GM13977 (cell line): ENCODE measurements around the gene HLX.

Source experiments
- DNase-seq: peaks from one replicate; pipeline ENCODE4 v3.0.0; 2012; ENCODE audit warnings: low spot score
- in situ Hi-C: fragments of 300-500 bp; cut with MboI; formaldehyde crosslinking; loops from one replicate; pipeline ENCODE4 v1.12.0; 2022; ENCODE audit warnings: low sequenced_read_pairs, low pct_unique_long_range_greater_than_20kb, mixed read lengths, inconsistent platforms; ENCODE audit not compliant: unreplicated experiment
- TF ChIP-seq, protein P1 (sequence below): IDR thresholded peaks from 2 replicates; pipeline ENCODE4 v1.5.1; 2012; ENCODE audit warnings: mild to moderate bottlenecking, control low read depth; ENCODE audit not compliant: insufficient read depth; ENCODE audit errors: extremely low read depth, missing control alignments

Gene HLX

DNA sequence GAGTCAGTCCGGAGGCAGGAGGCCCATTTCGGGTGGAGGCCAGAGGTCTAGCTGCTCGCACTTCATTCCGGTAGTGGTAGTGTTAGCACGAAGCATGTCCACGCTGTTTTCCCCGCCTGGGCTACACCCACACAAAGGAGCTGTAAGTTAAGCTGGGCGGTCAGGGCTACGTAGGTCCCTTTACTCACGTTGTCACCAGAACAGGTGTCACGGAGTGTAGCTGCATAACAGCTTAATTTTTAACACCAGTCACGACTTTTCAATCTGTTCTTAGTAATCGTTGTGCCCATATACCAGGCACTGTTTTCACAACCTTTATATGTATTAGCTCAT is 15.6 kb downstream of the HLX start:
- peak; percentile 12 for DNase-seq
- TF ChIP-seq, protein P1, sequence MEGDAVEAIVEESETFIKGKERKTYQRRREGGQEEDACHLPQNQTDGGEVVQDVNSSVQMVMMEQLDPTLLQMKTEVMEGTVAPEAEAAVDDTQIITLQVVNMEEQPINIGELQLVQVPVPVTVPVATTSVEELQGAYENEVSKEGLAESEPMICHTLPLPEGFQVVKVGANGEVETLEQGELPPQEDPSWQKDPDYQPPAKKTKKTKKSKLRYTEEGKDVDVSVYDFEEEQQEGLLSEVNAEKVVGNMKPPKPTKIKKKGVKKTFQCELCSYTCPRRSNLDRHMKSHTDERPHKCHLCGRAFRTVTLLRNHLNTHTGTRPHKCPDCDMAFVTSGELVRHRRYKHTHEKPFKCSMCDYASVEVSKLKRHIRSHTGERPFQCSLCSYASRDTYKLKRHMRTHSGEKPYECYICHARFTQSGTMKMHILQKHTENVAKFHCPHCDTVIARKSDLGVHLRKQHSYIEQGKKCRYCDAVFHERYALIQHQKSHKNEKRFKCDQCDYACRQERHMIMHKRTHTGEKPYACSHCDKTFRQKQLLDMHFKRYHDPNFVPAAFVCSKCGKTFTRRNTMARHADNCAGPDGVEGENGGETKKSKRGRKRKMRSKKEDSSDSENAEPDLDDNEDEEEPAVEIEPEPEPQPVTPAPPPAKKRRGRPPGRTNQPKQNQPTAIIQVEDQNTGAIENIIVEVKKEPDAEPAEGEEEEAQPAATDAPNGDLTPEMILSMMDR, result no peak
- in situ Hi-C loops, result no loop called here

DNA sequence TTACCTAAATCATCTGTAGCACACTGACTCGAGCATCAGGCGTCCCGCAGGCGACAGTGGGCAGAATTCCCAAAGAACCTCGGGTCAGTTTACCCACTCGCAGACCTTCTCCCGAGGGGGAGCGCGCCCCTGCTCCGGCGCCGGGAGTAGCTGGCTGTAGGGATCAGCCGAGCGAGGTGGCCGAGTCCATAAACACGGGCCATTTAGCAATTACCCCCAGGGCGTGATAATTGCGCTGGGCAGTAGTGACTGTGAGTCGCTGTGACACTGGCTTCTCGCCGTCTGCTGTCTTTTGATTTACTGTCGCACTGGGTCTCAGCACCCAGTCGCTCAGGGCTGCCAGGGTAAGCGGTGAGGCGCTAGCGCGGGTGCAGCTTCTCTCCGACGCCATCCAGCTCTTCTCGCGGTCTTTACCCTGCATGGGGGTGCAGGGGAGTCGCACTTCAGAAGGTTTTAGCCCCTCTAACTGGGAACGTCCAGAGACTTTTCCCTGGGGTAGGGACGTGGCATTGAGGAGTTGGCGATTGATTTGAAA is 16.2 kb downstream of the HLX start:
- DNase-seq, result no peak
- TF ChIP-seq, protein P1, result no peak
- in situ Hi-C loops, result no loop called here

DNA sequence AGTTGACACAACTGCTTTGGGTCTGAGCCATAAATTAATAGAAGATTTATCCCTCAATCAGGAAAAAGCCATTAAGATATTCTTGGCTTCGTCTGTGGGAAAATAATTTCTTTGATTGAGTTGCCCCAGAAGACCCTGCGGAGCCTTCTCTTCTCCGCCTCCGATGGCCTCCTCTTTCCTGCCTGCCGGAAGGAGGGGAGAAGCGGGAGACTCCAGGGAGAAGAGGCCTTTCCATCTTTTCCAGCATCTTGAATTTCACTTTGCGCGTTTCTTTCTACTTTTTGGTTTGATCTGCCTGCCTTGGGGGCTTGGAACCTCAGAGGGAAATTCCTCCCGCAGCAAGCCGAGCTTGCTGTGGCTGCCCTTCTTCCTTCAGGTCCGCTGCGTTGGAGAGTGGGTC is 16.8 kb downstream of the HLX start:
- in situ Hi-C loops, result no loop called here
- TF ChIP-seq, protein P1, result no peak
- DNase-seq, result no peak

DNA sequence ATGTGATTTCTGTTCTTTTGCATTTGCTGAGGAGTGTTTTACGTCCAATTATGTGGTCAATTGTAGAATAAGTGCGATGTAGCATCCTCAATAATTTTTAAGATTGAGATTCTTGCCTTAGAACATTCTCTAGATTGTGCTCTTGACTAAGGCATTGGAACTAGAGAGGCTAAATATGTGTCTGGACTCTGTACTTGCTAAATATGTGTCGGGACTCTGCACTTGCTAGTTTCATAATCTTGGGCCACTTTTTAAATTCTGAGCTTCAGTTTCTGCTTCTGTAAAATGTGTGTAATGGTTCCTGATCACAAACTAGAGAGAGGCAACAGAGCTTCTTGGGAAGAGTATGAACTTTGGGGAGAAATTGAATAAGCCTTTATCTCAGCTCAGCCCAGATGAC is 21.6 kb downstream of the HLX start:
- in situ Hi-C loops, result no loop called here
- TF ChIP-seq, protein P1, result no peak
- DNase-seq, result no peak

DNA sequence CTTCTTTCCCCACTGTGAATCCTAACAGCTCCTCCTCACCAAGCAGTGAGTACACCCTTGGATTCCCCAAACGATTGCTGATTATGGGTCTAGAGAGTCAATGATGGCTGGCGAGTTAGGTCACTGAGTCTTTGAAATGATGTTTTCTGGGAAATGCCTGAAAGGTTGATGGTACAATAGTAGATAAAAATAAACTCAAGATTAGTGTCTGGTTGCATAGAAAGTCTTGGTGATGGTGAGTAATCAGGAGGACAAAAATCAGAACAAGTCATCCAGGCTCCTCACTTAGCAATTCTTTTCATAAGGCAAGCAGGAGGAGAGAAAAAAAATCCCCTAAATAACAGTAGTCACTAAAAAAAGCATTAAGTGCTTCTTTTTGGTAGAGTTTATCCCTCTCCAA is 22.6 kb downstream of the HLX start:
- TF ChIP-seq, protein P1, result no peak

DNA sequence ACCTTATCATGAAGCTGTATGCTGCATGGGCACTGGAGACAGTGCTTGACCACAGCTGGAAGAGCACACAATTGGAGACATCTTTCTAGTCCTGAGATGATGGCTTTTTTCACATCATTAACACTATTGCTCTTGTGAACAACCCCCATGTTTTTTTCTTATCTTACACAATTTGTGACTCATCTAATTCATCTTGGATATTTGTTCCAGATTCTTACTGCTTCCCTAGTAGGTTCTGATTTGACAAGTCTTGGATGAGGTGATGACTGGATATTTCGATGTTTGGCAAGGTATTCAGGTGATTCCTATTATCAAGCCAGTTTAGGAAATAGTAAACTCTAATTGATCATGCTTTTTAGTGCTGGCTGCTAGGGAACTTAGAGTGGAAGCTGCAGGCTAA is 23.7 kb downstream of the HLX start:
- TF ChIP-seq, protein P1, result no peak
- no peak for DNase-seq
- in situ Hi-C loops, result no loop called here

More for the DNA sequence above, 22.6 kb downstream of the HLX start:
- no peak for DNase-seq
- in situ Hi-C loops, result no loop called here

DNA sequence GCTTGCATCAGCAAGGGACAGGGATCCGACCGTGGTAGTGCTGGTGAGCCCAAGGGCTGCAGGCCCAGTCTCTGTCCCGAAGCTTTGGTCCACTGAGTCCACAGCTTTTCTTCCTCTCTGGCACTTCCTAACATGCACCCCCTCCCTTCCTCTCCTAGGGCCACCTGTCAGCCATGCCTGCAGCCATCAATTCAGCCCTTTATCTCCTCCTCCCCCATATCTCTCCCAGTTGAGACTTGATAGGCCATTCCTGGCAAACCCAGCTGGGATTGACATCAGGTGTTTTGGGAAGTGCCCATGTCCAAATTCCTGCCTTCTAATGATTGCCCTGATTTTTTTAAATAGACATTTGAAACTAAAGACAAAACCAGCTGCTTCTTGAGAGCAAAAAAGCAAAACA is 25.6 kb downstream of the HLX start:
- TF ChIP-seq, protein P1, result no peak
- in situ Hi-C loops, result no loop called here
- DNase-seq, result no peak
